ENCODE data around the gene VPS8.

- TF ChIP-seq CTCF (IDR thresholded peaks at IDR 0.05) (no peak), POLR2A (IDR thresholded peaks at IDR 0.05) (no peak)
Observed at GRCh38 chr3:184894051-184894450, 82.1 kb downstream of the VPS8 start.

All from esophagus squamous epithelium (tissue), 4 donors.